LoVo (cell line): ENCODE measurements around the gene GTSE1.

Experiments
- DNase-seq: peaks from one replicate; pipeline ENCODE4 v3.0.0-alpha.2; 2016; ENCODE audit warnings: low spot score

Gene GTSE1

DNA sequence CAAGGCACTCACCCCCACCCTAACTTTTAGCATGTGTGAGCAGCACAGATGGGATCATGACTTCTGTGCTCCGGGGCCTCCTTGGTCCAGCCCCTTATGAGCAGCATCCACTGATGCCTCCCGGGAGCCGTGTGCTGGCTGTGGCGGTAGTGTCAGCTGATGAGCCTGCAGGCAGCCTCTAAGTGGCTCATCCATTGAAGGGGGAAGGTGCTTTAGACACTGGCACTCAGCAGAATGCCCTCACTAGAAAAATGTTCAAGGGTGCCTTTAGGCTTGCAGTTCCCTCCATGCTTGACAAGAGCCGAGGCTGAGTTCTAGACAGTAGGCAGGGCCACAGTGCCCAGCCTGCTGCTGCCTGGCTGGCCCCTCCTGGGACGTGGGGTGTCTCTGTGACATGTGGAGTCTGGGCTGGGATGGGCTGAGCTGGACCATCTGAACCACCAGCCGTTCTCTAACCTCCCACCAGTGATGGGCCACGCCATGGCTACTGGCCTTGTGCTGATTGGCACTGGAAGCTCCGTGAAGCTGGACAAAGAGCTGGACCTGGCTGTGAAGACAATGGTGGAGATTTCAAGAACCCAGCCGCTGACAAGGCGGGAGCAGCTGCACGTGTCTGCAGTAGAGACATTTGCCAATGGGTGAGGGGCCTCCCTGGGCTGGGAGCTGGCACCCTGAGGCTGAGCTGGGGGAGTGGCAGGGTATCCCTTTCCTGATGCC lies 23.1 kb upstream of the GTSE1 start:
- no peak for DNase-seq

DNA sequence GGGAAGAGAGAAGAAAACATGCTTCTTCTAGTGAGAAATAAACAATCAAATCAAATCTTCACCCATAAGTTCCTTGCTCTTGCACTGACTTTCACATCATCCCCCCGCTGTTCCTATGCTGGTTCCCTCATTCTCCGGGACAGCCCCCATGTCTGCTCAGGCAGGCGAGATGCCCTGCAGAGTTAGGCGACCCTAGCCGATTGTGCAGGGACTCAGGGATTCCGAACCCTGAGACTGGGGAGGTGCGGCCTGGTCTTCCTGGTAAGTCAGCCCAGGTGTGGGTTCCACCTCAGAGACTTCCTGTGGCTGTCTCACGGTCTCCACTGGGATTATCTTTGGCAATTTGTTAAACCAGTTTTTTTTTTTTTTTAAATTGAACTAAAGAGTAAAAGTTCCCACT lies 22.3 kb upstream of the GTSE1 start:
- no peak for DNase-seq

DNA sequence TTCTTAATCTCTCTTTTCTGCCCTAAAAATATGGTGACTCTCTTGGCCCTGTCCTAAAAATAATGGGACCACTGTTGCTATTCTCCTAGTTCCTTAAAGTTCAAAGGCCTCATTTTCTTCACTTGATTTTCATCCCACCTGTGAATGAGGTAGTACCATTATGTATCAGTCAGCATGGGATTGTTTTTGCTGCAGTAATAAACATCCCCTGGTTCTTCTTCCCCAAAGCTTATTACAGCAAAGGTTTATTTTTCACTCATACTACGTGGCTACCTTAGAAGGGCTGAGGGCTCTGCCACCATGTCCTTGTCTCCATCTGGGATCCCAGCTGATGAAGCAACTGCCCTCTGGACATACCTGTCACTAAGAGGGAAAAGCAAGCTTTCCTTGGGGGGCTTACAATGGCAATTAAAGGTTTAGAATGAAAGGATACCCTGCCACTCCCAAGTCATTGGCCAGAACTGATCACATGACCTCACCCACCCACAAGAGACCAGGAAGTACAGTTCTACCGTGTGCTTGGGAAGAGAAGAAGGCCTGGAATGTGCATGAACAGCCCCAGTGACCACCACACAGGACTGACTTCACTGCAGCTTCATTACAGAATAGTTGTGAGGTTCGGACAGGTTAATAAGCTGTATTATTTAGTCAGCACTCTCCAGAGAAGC lies 21.1 kb upstream of the GTSE1 start:
- DNase-seq = no peak

DNA sequence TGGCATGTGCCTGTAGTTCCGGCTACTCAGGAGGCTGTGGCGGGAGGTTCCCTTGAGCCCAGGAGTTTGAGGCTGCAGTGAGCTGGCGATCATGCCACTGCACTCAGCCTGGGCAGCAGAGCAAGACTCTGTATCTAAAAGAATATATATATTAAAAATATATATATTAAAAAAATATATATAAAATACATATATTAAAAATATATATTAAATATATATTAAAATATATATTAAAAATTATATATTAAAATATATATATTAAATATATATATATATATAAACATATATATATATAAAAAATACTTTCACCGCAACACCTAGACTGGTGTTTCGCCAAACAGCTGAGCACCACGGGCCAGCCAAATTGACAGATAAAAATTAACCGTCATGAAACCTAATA lies 20.1 kb upstream of the GTSE1 start:
- no peak for DNase-seq

DNA sequence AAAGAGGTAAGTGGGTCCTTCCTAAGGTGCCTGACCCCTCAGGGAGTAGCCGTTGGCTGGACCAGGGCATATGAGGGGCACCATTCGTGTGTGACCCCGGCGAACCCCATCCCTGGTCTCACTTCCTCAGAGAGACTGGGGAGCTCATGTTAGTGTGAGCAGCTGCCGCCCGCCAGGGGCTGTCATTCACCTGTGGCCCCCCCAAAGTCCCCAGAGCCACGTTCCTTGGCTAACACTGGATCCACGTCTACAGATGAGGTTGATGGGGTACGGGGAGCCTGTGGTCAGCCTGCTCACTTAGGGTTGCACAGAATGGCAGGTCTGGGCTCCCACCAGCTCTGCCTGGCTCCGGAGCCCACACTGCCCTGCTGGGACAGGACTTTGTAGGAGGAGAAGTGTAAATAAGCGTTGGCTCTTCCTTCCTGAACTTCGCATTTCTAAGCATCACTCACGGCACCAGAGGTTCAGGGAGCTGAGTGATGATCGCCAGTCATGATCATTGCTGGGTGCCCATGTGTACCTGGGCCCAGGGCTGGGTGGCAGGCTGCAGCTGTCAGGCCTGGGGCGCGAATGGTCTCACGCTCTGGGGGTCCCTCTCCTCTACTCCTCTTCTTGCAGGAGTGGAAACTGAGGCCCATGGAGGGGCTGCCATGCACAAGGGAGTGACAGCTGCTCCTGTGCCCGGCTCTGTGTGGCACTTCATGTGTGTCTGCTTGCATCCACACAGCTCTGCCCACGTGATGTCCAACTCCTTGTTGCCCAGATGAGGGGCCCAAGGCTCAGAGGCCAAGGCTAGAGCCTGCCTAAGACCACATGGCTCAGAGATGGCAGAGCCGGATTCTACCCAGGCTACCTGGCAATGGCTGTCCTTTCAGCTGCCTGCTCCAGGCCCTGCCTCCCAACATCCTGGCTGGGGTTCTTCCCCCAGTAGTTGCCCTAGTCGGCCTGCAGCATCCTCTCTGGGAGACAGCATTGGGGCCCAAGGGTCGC lies 17.7 kb upstream of the GTSE1 start:
- no peak for DNase-seq

DNA sequence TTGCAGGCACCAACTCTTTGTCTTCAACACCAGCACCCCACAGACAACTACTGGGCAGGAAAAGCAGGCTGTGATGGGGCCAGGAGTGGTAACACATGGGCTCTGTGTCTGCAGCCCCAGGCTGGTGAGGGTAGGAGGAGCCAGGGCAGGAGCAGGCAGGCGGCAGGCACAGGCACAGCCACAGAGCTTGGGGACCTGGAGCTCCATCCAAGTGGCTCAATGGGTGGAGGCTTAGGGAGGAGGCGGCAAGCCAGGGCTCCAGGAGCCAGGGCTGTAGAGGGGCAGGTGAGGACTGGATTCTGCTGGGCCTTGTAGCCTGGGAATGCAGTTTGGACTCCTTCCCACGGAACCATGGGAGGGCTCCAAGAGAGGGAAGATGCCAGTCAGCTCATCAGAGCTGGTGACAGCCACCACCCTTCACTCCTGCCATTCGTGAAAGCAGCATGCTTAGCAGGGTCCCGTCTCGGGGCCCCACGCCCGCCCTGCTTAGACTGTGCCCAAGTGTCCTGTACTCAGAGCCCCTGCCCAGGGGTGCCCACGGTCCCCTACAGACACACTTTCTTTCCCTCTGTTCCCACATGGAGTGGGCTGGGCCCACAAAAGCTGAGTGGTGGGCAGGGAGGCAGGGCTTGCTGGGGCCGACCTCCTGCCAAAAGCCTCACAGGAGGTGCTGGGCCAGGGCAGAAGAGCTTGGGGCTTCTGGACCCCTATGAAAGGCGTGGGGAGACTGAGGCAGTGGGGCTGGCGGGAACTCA lies 16.4 kb upstream of the GTSE1 start:
- DNase-seq = no peak

DNA sequence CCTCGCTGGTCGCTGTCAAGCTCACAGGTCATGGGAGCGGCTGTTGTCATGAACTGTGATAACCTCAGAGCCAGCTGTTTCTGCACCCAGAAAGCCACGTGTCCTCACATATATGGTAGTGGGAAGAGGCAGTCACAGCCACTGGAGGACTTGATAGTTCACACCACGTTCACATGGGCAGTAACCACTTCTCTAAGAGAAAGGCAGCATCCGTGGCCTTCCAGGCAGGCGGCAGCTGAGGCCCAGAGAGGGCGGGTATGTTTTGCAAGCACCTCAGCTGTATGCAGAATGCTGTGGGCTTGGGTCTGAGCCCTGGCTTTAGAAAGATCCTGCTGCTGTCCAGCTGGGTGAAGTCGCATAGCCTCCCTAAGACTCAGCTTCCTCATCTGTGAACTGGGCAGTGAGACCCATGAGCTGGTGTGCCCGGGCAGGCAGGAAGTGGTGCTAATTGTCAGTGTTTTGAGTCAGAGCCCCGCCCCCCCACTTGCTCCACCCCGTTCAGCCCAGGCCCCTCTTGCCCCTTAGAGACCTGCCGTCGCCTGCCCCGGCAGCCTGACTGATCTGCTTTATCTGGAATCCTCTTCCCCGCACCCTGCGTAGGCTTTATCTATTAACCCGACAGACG lies 15.6 kb upstream of the GTSE1 start:
- no peak for DNase-seq

DNA sequence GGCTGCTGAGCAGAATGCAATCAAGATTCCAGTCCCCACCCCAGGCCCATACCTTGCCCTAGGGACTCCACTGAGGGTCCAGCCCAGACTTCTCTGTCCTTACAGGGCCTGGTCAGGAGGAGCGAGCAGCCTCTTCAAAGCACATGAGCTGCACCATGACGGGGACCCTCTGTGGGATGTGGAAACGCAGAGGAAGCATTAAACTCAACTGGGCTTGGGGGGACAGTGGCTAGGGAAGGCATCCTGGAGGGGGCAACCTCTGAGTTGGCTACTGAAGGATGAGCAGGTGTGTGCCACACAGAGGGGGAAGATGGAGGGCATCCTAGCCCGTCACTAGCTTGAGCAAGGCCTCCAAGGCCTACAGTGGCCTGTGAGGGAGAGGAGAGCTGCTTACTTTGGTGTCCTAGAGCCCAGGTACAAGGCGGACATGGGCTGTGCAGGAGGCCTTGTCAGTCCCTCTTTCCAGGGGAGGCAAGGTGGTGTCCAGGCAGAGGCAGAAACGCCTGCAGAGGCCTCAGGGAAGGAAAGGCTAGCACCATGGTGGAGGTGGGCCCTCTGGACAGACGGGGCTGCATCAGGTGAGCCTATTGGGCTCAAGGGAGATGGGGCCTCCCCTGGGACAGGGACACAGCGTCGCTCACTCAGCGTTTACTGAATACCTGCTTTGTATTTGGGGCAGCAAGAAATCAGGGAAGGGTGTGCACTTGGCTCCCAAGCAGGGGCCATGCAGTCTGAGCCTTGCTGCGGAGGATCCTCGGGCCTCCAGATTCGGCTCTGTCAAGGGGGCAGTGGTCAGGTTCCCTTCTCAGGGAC lies 14.6 kb upstream of the GTSE1 start:
- DNase-seq = no peak

DNA sequence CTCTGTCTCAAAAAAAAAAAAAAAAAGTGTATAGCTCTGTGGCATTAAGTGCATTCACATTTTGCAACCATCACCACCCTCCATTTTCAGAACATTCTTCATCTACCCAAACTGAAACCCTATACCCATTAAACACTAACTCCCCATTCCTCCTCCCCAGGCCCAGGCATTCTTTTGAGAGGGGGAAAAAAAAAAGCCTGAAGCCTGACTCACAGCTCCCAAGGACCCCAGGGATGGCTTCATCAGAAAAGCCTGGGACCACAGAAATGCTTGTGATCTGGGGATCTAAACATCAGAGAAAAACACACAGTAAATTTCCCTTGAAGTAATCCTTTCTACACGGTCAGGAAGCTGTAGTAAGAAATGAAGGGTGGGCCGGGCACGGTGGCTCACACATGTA lies 10.7 kb upstream of the GTSE1 start:
- no peak for DNase-seq

DNA sequence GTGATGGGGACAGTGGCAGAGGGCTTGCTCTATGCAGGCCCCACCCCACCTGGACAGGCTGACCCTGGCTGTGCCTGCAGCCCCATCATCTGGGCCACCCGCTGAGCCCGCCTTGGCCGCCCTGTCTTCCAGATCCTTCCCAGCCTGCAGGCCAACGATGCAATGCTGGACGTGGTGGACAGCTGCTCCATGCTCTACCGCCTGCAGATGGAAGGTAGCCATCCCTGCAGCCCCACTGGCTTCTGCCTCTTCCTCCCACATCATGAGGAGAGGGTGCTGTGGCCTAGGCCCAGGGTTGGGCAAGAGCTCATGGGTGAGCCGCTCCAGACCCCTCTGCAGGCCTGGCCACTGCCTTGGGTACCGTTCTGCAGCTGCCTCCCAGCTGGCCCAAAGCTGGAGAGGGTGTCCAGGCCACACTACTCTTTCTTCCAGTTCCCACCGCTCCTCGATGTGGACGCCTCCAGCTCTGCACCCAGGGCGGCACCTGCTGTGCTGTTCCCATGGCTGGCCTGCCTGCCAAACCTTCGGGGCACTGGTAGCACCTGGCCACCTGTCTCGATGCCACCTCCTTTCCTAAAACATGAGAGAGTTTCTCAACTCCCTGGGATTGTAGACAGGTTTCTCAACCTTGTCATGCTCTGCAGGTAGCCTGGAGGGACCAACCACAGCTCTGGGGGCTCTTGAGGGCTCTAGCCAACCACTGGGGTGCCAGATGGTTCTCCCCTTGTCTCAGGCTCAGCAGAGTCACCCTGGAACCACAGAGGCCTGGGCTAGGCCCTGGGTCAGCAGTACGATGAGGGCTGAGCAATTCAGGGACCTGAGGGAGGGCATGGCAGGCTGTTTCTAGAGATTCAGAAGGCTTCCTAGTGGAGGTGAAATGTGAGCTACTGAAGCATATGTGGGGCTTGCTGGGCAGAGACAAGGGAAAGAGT lies 9.5 kb upstream of the GTSE1 start:
- no peak for DNase-seq

DNA sequence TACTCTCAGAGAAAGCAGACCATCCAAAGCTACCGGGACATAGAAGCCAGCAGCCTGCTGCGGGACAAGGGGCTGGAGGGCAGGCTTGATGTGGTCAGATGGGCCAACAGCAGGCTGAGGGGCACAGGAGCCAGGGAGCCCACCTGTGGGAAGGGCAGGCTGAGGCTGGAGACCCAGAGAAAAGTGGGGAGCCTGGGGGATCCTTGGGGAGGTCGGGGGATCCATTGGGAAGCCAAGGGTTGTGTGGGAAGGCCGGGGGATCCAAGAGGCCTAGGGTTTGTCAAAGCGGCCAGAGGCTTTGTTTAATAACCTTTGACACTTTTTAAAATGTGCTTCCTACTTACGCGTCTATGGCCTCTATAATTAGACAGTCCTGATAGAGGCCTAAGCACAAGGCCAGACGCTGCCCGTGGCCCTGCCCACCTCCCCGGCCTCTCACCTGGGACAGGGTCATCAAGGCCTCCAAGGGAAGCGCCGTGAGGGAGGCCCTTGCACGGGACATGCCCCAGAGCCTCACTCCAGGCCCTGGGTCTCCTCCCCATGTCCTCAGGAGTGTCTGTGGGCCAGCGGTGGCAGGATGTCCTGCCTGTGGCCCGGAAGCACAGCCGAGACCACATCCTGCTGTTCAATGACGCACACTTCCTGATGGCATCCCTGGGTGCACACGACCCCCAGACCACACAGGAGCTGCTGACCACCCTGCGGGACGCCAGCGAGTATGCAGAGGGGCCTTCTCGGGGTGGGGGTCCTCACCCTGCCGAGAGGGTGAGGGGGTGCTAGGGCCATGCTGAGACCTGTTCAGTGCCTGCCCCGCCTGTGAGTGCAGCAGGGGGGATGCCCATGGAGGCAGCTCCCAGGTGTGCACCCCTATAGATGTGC lies 8.6 kb upstream of the GTSE1 start:
- DNase-seq = no peak

DNA sequence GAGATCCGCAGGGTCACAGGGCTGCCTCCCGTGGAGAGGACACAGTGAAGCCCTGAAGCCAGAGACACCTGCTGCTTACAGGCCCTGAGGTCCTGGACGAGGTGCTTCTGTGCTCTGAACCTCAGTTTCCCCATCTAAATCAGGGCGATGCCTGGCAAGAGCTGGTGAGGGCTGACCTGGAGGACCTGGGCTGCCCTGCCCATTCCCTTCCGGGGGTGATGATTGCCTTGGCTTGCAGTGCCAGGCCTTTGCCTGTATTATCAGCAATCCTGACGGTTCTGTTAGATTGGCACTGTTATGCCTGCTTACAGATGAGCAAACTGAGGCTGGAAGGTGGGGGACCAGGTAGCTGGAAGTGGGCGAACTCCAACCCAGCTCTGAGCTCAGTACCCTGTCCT lies 7.8 kb upstream of the GTSE1 start:
- DNase-seq = no peak

DNA sequence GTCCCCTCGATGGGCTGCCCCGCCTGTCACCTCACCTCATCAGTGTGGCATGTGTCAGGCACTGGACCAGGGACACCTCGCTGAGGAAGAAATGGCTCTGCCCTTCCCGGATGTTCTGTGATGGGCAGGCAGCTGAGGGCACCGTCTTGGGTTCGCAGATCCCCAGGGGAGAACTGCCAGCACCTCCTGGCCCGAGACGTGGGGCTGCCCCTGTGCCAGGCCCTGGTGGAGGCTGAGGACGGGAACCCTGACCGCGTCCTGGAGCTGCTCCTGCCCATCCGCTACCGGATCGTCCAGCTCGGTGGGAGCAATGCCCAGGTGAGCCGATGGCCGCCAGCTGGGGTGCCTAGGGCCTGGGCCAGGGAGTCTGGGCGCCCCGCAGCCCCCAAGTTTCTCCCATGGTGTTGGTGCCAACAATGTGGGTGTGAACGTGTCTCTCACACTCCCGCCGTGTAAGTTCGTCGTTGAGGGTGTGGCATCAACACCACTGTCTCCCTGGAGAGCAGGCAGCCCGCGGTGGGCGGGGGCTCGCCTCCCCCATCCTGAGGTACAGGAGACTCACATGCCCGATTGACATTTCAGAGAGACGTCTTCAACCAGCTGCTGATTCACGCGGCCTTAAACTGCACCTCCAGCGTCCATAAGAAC lies 7.3 kb upstream of the GTSE1 start:
- no peak for DNase-seq

DNA sequence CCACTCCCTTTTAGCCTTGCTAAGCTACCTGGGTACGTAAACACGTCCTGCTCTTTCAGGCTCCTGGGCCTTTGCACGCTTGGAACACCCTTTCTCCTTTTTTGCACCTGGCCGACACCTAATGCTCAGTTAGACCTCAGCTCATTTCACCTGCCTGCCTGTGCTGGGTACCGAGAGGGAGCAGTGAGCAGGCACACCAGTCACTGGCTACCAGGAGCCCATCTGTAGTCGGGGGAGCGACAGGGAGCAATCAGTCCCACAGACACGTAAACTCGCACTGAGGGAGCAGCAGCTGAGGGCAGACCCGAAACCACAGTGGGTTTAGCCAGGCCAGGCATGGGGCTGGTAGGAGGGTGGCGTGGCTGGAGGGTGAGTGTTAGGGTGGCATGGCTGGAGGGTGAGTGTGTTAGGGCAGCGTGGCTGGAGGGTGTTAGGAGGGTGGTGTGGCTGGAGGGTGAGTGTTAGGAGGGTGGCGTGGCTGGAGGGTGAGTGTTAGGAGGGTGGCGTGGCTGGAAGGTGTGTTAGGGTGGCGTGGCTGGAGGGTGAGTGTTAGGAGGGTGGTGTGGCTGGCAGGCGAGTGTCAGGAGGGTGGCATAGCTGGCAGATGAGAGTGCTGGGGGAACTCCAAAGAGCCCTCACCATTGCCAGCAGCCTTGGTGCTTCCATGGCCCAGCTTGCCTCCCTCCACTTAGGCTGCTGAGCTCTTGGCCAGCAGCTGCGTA lies 6.4 kb upstream of the GTSE1 start:
- DNase-seq = no peak

DNA sequence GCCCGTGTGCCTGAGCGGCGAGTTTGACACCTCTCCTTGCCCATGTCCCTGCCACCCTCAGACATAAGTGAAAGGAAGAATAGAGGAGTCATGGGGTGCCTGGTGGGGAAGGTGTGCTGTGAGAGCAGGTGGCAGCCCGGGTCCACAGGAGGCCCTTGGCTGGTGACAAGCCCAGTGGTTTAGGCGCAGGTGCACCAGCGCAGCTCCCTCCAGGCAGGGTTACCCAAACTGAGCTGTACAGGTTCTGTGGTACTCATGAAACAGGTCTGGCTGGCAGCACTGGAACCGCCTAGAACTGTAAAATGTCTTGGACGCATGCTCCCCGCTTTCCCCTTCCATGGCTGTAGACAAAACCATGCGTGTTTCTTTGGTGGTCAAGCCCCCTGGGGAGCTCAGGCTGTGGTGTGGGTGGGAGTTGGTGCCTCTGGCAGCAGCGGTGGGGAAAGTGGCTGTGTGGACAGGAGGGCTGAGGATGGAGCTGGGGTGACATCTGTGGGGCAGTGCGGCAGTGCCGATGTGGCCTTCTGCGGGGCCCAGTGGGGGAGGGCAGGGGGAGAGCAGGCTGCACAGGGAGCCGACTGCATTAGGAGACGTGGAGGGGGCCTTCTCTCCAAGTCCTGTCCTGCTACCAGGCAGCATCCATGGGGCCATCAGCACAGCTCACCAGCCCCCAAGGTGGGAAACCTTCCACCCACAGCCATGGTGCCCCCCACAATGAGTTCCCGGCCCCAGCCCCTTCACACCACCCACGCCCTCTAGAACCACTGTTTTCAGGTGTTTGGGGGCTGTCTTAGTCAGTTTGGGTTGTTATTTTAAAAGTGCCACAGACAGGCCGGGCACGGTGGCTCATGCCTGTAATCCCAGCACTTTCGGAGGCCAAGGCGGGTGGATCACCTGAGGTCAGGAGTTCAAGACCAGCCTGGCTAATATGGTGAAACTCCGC lies 5.6 kb upstream of the GTSE1 start:
- no peak for DNase-seq

DNA sequence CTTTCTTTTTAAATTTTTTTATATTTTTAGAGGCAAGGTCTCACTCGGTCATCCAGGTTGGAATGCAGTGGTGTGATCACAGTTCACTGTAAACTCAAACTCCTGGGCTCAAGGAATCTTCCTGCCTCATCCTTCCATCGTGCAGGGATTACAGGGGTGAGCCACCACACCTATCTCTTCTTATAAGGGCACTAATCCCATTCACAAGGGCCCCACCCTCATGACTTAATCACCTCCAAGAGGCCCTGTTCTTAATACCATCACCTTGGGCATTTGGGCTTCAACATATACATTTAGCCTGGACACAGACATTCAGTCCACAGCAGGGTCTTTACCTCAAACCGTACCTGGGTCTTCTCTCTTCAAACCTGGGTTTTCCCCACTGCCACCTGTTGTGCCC lies 4.5 kb upstream of the GTSE1 start:
- no peak for DNase-seq
